Activated CD8-positive, alpha-beta T cell treated with anti-CD3 and anti-CD28 coated beads for 36 hours (primary cell): ENCODE results near the gene ABCA5. TPM values are rescaled to one million over a fixed set of nuclear protein-coding genes. Genes with fewer than 3 reads are reported as not detected.
A peak's percentile ranks its signal among the peaks of the same experiment; 100 is the strongest.

Experiments used
- ATAC-seq: fragments of 200-7000 bp; cut with Tn5 transposase; one replicate; pipeline ENCODE4 v1.10.0; 2021; ENCODE audit warnings: mild to moderate bottlenecking, moderate library complexity
- CTCF ChIA-PET: fragments of 350-600 bp; sonication (Branson Sonifier 250); formaldehyde crosslinking; loops from one replicate; lab custom pipeline; 2021; ENCODE audit warnings: antibody characterized with exemption; lab: Charles Lee
- POLR2A ChIA-PET: fragments of 350-600 bp; sonication (Branson Sonifier 250); formaldehyde crosslinking; loops from one replicate; lab custom pipeline; 2021; ENCODE audit warnings: antibody characterized with exemption; lab: Charles Lee
- DNase-seq: peaks from one replicate; pipeline ENCODE4 v3.0.0-alpha.2; 2020
- H3K27ac Mint-ChIP-seq: one replicate; pipeline ENCODE4 v1.8.0; 2021; ENCODE audit warnings: mild to moderate bottlenecking, mixed read lengths
- H3K27me3 Mint-ChIP-seq: one replicate; pipeline ENCODE4 v1.8.0; 2021; ENCODE audit warnings: mixed read lengths
- H3K36me3 Mint-ChIP-seq: one replicate; pipeline ENCODE4 v1.8.0; 2021; ENCODE audit warnings: low read depth, mixed read lengths
- H3K4me1 Mint-ChIP-seq: one replicate; pipeline ENCODE4 v1.8.0; 2021; ENCODE audit warnings: low read depth, mixed read lengths
- H3K4me3 Mint-ChIP-seq: one replicate; pipeline ENCODE4 v1.8.0; 2021; ENCODE audit warnings: mild to moderate bottlenecking, moderate library complexity, mixed read lengths
- H3K9me3 Mint-ChIP-seq: one replicate; pipeline ENCODE4 v1.8.0; 2021; ENCODE audit warnings: mixed read lengths
- intact Hi-C: fragments of 100-400 bp; cut with micrococcal nuclease; formaldehyde crosslinking; loops from one replicate; pipeline ENCODE4 v1.10.0; 2022
- total RNA-seq, 2 experiments: library from RNA; stranded (reverse); gene quantifications; one replicate each; pipeline ENCODE4 v1.2.3, GENCODE V29; 2021
- TF ChIP-seq, protein P1 (sequence below): fragments of 200-600 bp; IDR thresholded peaks from one replicate; pipeline ENCODE4 v1.8.0; 2022; ENCODE audit warnings: antibody characterized with exemption, mild to moderate bottlenecking

The ABCA5 gene
- total RNA-seq, 2 experiments from 2014 or later, result 12.4 to 13.2 TPM

DNA sequence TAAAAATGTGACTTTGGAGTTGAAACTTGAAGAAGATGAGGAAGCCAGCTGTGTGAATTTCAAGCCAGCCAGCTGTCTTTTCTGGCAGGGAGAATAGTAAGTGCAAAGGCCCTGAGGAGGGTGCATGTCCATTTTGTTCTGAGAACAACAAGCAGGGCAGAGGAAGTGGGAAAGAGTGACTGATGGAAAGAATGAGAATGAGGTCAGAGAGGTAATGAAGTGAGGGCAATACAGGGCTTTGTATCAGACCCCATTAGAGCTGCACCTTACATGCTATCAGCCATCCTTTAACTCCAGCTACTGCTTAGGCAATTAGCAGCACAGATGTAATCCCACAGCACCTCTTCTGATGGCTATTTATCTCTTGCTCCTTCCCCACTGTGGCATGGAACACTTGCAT is 34.2 kb upstream of the ABCA5 start:
- Mint-ChIP-seq H3K36me3 (no peaks in the 10 kb centered on the region), H3K27me3 (peaks cover 2% of the 10 kb centered on the region), H3K27ac (no peak overlapping the region), H3K4me1 (peaks cover 2% of the 10 kb centered on the region), H3K9me3 (no peaks in the 10 kb centered on the region), H3K4me3 (no peak overlapping the region)
- intact Hi-C loops, result no loop called here
- TF ChIP-seq, protein P1, sequence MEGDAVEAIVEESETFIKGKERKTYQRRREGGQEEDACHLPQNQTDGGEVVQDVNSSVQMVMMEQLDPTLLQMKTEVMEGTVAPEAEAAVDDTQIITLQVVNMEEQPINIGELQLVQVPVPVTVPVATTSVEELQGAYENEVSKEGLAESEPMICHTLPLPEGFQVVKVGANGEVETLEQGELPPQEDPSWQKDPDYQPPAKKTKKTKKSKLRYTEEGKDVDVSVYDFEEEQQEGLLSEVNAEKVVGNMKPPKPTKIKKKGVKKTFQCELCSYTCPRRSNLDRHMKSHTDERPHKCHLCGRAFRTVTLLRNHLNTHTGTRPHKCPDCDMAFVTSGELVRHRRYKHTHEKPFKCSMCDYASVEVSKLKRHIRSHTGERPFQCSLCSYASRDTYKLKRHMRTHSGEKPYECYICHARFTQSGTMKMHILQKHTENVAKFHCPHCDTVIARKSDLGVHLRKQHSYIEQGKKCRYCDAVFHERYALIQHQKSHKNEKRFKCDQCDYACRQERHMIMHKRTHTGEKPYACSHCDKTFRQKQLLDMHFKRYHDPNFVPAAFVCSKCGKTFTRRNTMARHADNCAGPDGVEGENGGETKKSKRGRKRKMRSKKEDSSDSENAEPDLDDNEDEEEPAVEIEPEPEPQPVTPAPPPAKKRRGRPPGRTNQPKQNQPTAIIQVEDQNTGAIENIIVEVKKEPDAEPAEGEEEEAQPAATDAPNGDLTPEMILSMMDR, result no peak
- ATAC-seq (peak; percentile 47), DNase-seq (no peak)
- CTCF ChIA-PET, result interaction anchor here (0.7 to 2.0 kb wide), 5 partner anchors 27 to 165 kb away, joined by 3 to 6 read pairs (median 4); no protein-coding TSS in a partner anchor
- POLR2A ChIA-PET, result interaction anchor here (0.6 to 1.0 kb wide), 3 partner anchors 24 to 1948 kb away, joined by 3 to 4 read pairs (median 3); no protein-coding TSS in a partner anchor

DNA sequence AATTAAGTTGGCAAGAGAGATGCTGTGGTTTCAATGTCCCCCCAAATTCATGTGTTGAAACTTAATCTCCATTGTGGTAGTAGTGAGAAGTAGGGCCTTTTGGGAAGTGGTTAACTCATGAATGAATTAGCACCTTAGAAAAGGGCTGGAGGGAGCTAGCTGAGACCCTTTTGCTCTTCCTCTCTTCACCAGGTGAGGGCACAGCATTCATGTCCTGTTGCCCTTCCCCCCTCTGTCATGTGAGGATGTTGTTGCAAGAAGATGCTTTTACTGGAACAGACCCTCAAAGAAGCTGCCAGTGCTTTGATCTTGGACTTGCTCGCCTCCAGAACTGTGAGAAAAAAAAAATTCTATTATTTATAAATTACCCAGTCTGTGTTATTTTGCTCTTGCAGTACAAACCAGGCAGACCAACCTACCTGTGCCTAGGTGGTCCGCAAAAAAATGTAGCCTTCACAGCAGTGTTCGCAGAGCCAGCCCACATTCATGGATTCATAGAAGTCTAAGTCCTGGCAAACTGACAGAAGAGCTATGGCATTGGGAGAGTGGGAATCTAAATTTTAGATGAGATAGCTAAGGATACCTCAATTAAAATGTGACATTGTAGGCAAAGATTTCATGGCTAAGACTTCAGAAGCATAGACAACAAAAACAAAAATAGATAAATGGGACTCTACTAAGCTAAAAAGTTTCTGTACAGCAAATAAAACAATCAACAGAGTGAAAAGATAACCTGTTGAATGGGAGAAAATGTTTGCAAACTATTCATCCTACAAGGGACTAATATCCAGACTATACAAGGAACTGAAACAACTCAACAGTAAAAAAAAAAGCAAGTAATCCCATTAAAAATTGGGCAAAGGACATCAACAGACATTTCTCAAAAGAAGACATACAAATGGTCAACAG is 32.0 kb upstream of the ABCA5 start:
- H3K27me3 Mint-ChIP-seq, result peaks cover 2% of the 10 kb centered on the region
- H3K27ac Mint-ChIP-seq, result no peak overlapping the region
- H3K36me3 Mint-ChIP-seq, result no peaks in the 10 kb centered on the region
- ATAC-seq (peak; percentile 53), DNase-seq (peak; percentile 47)
- intact Hi-C loops, result no loop called here
- H3K9me3 Mint-ChIP-seq, result no peaks in the 10 kb centered on the region
- TF ChIP-seq, protein P1, result peak; percentile 27
- ChIA-PET POLR2A (interaction anchor here (1.0 kb wide), 1 partner anchor 23 kb away, joined by 3 read pairs; no protein-coding TSS in a partner anchor), CTCF (interaction anchor here (0.7 to 1.6 kb wide), 4 partner anchors 36 to 111 kb away, joined by 3 to 4 read pairs (median 4); no protein-coding TSS in a partner anchor)
- H3K4me3 Mint-ChIP-seq, result no peak overlapping the region
- H3K4me1 Mint-ChIP-seq, result peaks cover 2% of the 10 kb centered on the region

DNA sequence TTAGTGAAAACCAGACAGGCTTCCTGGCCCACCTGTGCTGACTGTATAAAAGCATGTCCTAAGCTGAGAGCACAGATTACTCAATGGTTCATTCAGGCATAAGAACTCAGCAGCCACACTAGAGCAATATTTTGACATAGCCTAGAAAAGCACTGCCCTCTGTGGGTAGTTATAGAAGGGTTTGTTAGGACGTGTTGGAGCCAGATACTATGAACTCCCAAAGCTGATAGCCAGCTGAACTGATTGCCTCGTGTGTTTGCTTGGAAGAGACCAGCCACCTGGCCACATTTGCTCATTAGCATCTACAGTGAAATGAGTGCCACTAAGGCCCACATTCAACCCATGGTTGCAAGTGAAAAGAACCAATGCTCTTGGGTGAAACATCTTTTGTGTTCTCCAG is 30.8 kb upstream of the ABCA5 start:
- ATAC-seq (no peak), DNase-seq (no peak)
- POLR2A ChIA-PET, result no interaction called here
- CTCF ChIA-PET, result interaction anchor here (1.2 to 1.6 kb wide), 2 partner anchors 39 to 110 kb away, joined by 3 to 4 read pairs; no protein-coding TSS in a partner anchor
- TF ChIP-seq, protein P1, result no peak
- no peak overlapping the region for H3K27ac Mint-ChIP-seq
- H3K36me3 Mint-ChIP-seq, result no peaks in the 10 kb centered on the region
- intact Hi-C loops, result no loop called here
- H3K9me3 Mint-ChIP-seq, result no peaks in the 10 kb centered on the region
- peaks cover 2% of the 10 kb centered on the region for H3K4me1 Mint-ChIP-seq
- H3K4me3 Mint-ChIP-seq, result no peak overlapping the region
- H3K27me3 Mint-ChIP-seq, result peaks cover 2% of the 10 kb centered on the region

- CTCF ChIA-PET, result interaction anchor here (1.3 kb wide), 1 partner anchor 169 kb away, joined by 4 read pairs; no protein-coding TSS in a partner anchor
- no peak overlapping the region for H3K27ac Mint-ChIP-seq
- DNase-seq, result no peak
- peaks cover 1% of the 10 kb centered on the region for H3K4me1 Mint-ChIP-seq
- intact Hi-C loops, result no loop called here
- H3K27me3 Mint-ChIP-seq, result peaks cover 2% of the 10 kb centered on the region
- POLR2A ChIA-PET, result no interaction called here
- H3K36me3 Mint-ChIP-seq, result no peaks in the 10 kb centered on the region
- no peak overlapping the region for H3K4me3 Mint-ChIP-seq
- TF ChIP-seq, protein P1, result no peak
- ATAC-seq, result no peak
- H3K9me3 Mint-ChIP-seq, result no peaks in the 10 kb centered on the region
These were observed 29.7 kb upstream of the ABCA5 start for GRCh38 chr17:69356625-69357024.

- Mint-ChIP-seq H3K4me3 (no peak overlapping the region), H3K36me3 (no peaks in the 10 kb centered on the region), H3K4me1 (no peaks in the 10 kb centered on the region), H3K27me3 (peaks cover 8% of the 10 kb centered on the region), H3K9me3 (no peaks in the 10 kb centered on the region), H3K27ac (no peak overlapping the region)
- ChIA-PET POLR2A (no interaction called here), CTCF (no interaction called here)
- intact Hi-C loops, result no loop called here
- ATAC-seq, result no peak
- TF ChIP-seq, protein P1, result no peak
- no peak for DNase-seq
These were observed 24.0 kb upstream of the ABCA5 start for GRCh38 chr17:69350911-69351310.
